ENCODE results near the gene EEFSEC. TPM values are rescaled to one million over a fixed set of nuclear protein-coding genes. Genes with fewer than 3 reads are reported as not detected.

The EEFSEC gene
- polyA plus RNA-seq, 1 donor (not counting 4 experiments of a cell fraction or from before 2014, with no cell fraction given) = 8.7 TPM

DNA sequence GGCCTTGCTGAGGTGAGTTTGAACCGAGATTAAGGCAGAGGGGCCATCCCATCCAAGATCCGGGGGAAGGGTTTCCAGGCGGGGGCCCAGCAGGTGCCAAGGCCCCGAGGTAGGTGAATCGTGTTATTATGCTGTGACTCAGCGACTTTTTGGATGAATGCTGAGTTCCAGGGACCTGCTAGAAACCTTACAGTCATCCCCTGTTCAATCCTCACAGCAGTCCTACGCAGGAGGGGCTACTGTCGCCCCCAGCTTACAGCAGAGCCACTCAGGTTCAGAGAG is 272.5 kb downstream of the EEFSEC start:
- H3K9ac ChIP-seq (ENCODE audit: control insufficient read depth, extremely low read depth, insufficient read depth, low read length) = no peak overlapping the region
- no peak overlapping the region for H3K4me3 ChIP-seq (ENCODE audit: control insufficient read depth in 2 of 3, extremely low read depth in 1 of 3, insufficient read depth in 2 of 3, low read depth in 1 of 3, low read length in 3 of 3)
- H3K9me3 ChIP-seq (ENCODE audit: control insufficient read depth, low read depth, low read length) = no peaks in the 10 kb centered on the region
- H4K20me1 ChIP-seq (ENCODE audit: control insufficient read depth, extremely low read depth, insufficient read depth, low read length) = peaks cover 3% of the 10 kb centered on the region
- H2AFZ ChIP-seq (ENCODE audit: control insufficient read depth, low read length) = no peak overlapping the region
- H3K4me2 ChIP-seq (ENCODE audit: control insufficient read depth, extremely low read depth, insufficient read depth, low read depth, low read length) = no peak overlapping the region
- no peaks in the 10 kb centered on the region for H3K36me3 ChIP-seq (ENCODE audit: control insufficient read depth in 2 of 2, extremely low read depth in 1 of 2, insufficient read depth in 2 of 2, low read length in 2 of 2)
- no peaks in the 10 kb centered on the region for H3K4me1 ChIP-seq (ENCODE audit: control insufficient read depth, extremely low read depth, insufficient read depth, low read length)
- dilution Hi-C loops (cut with MboI; ENCODE audit: extremely low pct_ligation_motif_present, low sequenced_read_pairs) = no loop called here
- no peaks in the 10 kb centered on the region for H3K79me2 ChIP-seq (ENCODE audit: control insufficient read depth, insufficient read depth, low read length)
- no peak overlapping the region for H3K27ac ChIP-seq (ENCODE audit: control insufficient read depth, insufficient read depth, low read length)
- H3K27me3 ChIP-seq (ENCODE audit: control insufficient read depth, extremely low read depth, insufficient read depth, low read length) = peaks cover 17% of the 10 kb centered on the region
- no peak for FAIRE-seq
- TF ChIP-seq EZH2 (IDR thresholded peaks at IDR 0.05; ENCODE audit: low read length) = no peak
- TF ChIP-seq, protein P1, sequence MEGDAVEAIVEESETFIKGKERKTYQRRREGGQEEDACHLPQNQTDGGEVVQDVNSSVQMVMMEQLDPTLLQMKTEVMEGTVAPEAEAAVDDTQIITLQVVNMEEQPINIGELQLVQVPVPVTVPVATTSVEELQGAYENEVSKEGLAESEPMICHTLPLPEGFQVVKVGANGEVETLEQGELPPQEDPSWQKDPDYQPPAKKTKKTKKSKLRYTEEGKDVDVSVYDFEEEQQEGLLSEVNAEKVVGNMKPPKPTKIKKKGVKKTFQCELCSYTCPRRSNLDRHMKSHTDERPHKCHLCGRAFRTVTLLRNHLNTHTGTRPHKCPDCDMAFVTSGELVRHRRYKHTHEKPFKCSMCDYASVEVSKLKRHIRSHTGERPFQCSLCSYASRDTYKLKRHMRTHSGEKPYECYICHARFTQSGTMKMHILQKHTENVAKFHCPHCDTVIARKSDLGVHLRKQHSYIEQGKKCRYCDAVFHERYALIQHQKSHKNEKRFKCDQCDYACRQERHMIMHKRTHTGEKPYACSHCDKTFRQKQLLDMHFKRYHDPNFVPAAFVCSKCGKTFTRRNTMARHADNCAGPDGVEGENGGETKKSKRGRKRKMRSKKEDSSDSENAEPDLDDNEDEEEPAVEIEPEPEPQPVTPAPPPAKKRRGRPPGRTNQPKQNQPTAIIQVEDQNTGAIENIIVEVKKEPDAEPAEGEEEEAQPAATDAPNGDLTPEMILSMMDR (optimal IDR thresholded peaks at IDR 0.05 in 1 of 3, IDR thresholded peaks at IDR 0.05 in 1 of 3, conservative IDR thresholded peaks at IDR 0.05 in 1 of 3; ENCODE audit: extremely low read depth in 1 of 3, insufficient read depth in 2 of 3, low read length in 3 of 3) = no peak
- DNase-seq (ENCODE audit: low read depth, low spot score) = no peak
- H3K9me1 ChIP-seq (ENCODE audit: control insufficient read depth, extremely low read depth, insufficient read depth, low read length) = no peaks in the 10 kb centered on the region

- H4K20me1 ChIP-seq (ENCODE audit: control insufficient read depth, extremely low read depth, insufficient read depth, low read length) = peaks cover 3% of the 10 kb centered on the region
- no peaks in the 10 kb centered on the region for H3K9me3 ChIP-seq (ENCODE audit: control insufficient read depth, low read depth, low read length)
- FAIRE-seq (no peak), DNase-seq (ENCODE audit: low read depth, low spot score) (no peak)
- H3K4me3 ChIP-seq (ENCODE audit: control insufficient read depth in 2 of 3, extremely low read depth in 1 of 3, insufficient read depth in 2 of 3, low read depth in 1 of 3, low read length in 3 of 3) = no peak overlapping the region
- H2AFZ ChIP-seq (ENCODE audit: control insufficient read depth, low read length) = peak overlapping the region; percentile 30
- H3K27ac ChIP-seq (ENCODE audit: control insufficient read depth, insufficient read depth, low read length) = no peak overlapping the region
- no peaks in the 10 kb centered on the region for H3K4me1 ChIP-seq (ENCODE audit: control insufficient read depth, extremely low read depth, insufficient read depth, low read length)
- no peak overlapping the region for H3K9ac ChIP-seq (ENCODE audit: control insufficient read depth, extremely low read depth, insufficient read depth, low read length)
- TF ChIP-seq, protein P1 (optimal IDR thresholded peaks at IDR 0.05 in 1 of 3, IDR thresholded peaks at IDR 0.05 in 1 of 3, conservative IDR thresholded peaks at IDR 0.05 in 1 of 3; ENCODE audit: extremely low read depth in 1 of 3, insufficient read depth in 2 of 3, low read length in 3 of 3) = peak; percentile 64 to 93 (median 67)
- TF ChIP-seq EZH2 (IDR thresholded peaks at IDR 0.05; ENCODE audit: low read length) = no peak
- dilution Hi-C loops (cut with MboI; ENCODE audit: extremely low pct_ligation_motif_present, low sequenced_read_pairs) = no loop called here
- H3K27me3 ChIP-seq (ENCODE audit: control insufficient read depth, extremely low read depth, insufficient read depth, low read length) = peaks cover 22% of the 10 kb centered on the region
- no peaks in the 10 kb centered on the region for H3K9me1 ChIP-seq (ENCODE audit: control insufficient read depth, extremely low read depth, insufficient read depth, low read length)
- H3K4me2 ChIP-seq (ENCODE audit: control insufficient read depth, extremely low read depth, insufficient read depth, low read depth, low read length) = peak overlapping the region; percentile 37
- no peaks in the 10 kb centered on the region for H3K36me3 ChIP-seq (ENCODE audit: control insufficient read depth in 2 of 2, extremely low read depth in 1 of 2, insufficient read depth in 2 of 2, low read length in 2 of 2)
- H3K79me2 ChIP-seq (ENCODE audit: control insufficient read depth, insufficient read depth, low read length) = no peaks in the 10 kb centered on the region
Observed at GRCh38 chr3:128426128-128426921, 273.0 kb downstream of the EEFSEC start.
